ENCODE data around the gene MTG2.

GRCh38 chr20:62242176-62242575 is 59.3 kb downstream of the MTG2 start:
- no peak for TF ChIP-seq POLR2A (IDR thresholded peaks at IDR 0.05)
- no peak for TF ChIP-seq CTCF (IDR thresholded peaks at IDR 0.05)
- no peak for TF ChIP-seq EP300 (IDR thresholded peaks at IDR 0.05)
- TF ChIP-seq POLR2AphosphoS5 (IDR thresholded peaks at IDR 0.05): no peak
